CD4-positive, alpha-beta T cell (primary cell): ENCODE measurements around the gene DNMT3A. TPM values are rescaled to one million over a fixed set of nuclear protein-coding genes. Genes with fewer than 3 reads are reported as not detected.

Experiments used
- ATAC-seq: fragments of 200-7000 bp; cut with Tn5 transposase; one replicate; pipeline ENCODE4 v1.10.0; 2022; ENCODE audit warnings: mild to moderate bottlenecking; ENCODE audit not compliant: poor library complexity
- CTCF ChIA-PET: fragments of 350-600 bp; sonication (Branson Sonifier 250); formaldehyde crosslinking; loops from one replicate; lab custom pipeline; 2021; ENCODE audit warnings: antibody characterized with exemption, inconsistent platforms; lab: Charles Lee
- POLR2A ChIA-PET: fragments of 350-600 bp; sonication (Branson Sonifier 250); formaldehyde crosslinking; loops from one replicate; lab custom pipeline; 2021; ENCODE audit warnings: antibody characterized with exemption, inconsistent platforms; lab: Charles Lee
- DNase-seq, 14 experiments: peaks; one replicate each; pipeline ENCODE4 v3.0.0-alpha.2; 2013 to 2020; ENCODE audit warnings: mixed read lengths in 2 of 14
- H3K27ac ChIP-seq, 2 donors: one replicate each; pipeline versions ENCODE4 v1.5.1 to v1.7.0; 2013; ENCODE audit warnings: low read length in 2 of 2, low read depth in 1 of 2, mild to moderate bottlenecking in 1 of 2
- H3K27me3 ChIP-seq, 2 experiments: 1 replicate in 1 of 2; 2 replicates in 1 of 2; pipeline versions ENCODE4 v1.6.1 to v1.7.0; 2013; ENCODE audit warnings: low read length in 2 of 2, control low read depth in 1 of 2, mild to moderate bottlenecking in 1 of 2, moderate library complexity in 1 of 2; ENCODE audit not compliant: insufficient read depth in 2 of 2, control insufficient read depth in 1 of 2
- H3K36me3 ChIP-seq: one replicate; pipeline ENCODE4 v1.6.1; 2013; ENCODE audit warnings: low read length, control low read depth; ENCODE audit not compliant: insufficient read depth
- H3K4me1 ChIP-seq: one replicate; pipeline ENCODE4 v1.6.1; 2013; ENCODE audit warnings: low read length, control low read depth; ENCODE audit not compliant: insufficient read depth
- H3K4me3 ChIP-seq: one replicate; pipeline ENCODE4 v1.5.1; 2013; ENCODE audit warnings: mild to moderate bottlenecking, low read length, moderate library complexity
- H3K9me3 ChIP-seq, 2 experiments: 1 replicate in 1 of 2; 2 replicates in 1 of 2; pipeline versions ENCODE4 v1.6.1 to v1.7.0; 2013; ENCODE audit warnings: low read length in 2 of 2, mild to moderate bottlenecking in 2 of 2, control low read depth in 1 of 2, moderate library complexity in 1 of 2; ENCODE audit not compliant: control insufficient read depth in 1 of 2, insufficient read depth in 1 of 2
- H3K27ac Mint-ChIP-seq: one replicate; pipeline ENCODE4 v1.8.0; 2020; ENCODE audit warnings: mixed read lengths
- H3K27me3 Mint-ChIP-seq: one replicate; pipeline ENCODE4 v1.8.0; 2021; ENCODE audit warnings: mixed read lengths
- H3K36me3 Mint-ChIP-seq: one replicate; pipeline ENCODE4 v1.8.0; 2021; ENCODE audit warnings: low read depth, mixed read lengths
- H3K4me1 Mint-ChIP-seq: one replicate; pipeline ENCODE4 v1.8.0; 2021; ENCODE audit warnings: low read depth, mixed read lengths
- H3K4me3 Mint-ChIP-seq: one replicate; pipeline ENCODE4 v1.8.0; 2020; ENCODE audit warnings: mild to moderate bottlenecking, mixed read lengths
- H3K9me3 Mint-ChIP-seq: one replicate; pipeline ENCODE4 v1.8.0; 2020; ENCODE audit warnings: mixed read lengths
- CTCF ChIP-seq: fragments of 200-600 bp; IDR thresholded peaks from one replicate; pipeline ENCODE4 v1.8.0; 2022; ENCODE audit warnings: antibody characterized with exemption, mild to moderate bottlenecking
- intact Hi-C, 2 experiments: fragments of 100-400 bp; cut with DNase I in 1 of 2; cut with micrococcal nuclease in 1 of 2; formaldehyde crosslinking; loops; one replicate each; pipeline versions ENCODE4 v1.15.1 to v1.9.0; 2023 to 2025; cut with DNase I, micrococcal nuclease
- total RNA-seq, 174 experiments: library from RNA in 2 of 174; stranded (reverse) in 2 of 174; gene quantifications; one replicate each; pipeline ENCODE4 v1.2.3 and lab custom pipeline; 2021 to 2026

The DNMT3A gene
- total RNA-seq, 2 experiments from 2014 or later, result 57.1 to 62.1 TPM

- no peaks in the 10 kb centered on the region for H3K9me3 Mint-ChIP-seq
- peaks cover 30% of the 10 kb centered on the region for H3K4me1 ChIP-seq
- no peak for ATAC-seq
- H3K4me1 Mint-ChIP-seq, result peaks cover 39% of the 10 kb centered on the region
- POLR2A ChIA-PET, result interaction anchor here (0.5 to 1.5 kb wide), 2 partner anchors 9 to 175 kb away, joined by 3 to 5 read pairs; no protein-coding TSS in a partner anchor
- no peak overlapping the region for H3K4me3 Mint-ChIP-seq
- no peaks in the 10 kb centered on the region for H3K9me3 ChIP-seq
- no peaks in the 10 kb centered on the region for H3K36me3 ChIP-seq
- no peak for TF ChIP-seq CTCF
- no peak overlapping the region for H3K4me3 ChIP-seq
- H3K36me3 Mint-ChIP-seq, result no peaks in the 10 kb centered on the region
- no peaks in the 10 kb centered on the region for H3K27me3 Mint-ChIP-seq
- CTCF ChIA-PET, result interaction anchor here (1.5 kb wide), 1 partner anchor 11 kb away, joined by 3 read pairs; no protein-coding TSS in a partner anchor
- no peak overlapping the region for H3K27ac Mint-ChIP-seq
- intact Hi-C loops, result no loop called here
- DNase-seq, result peak in 2 of 14 experiments; percentile 40 to 43
- H3K27me3 ChIP-seq, result no peaks in the 10 kb centered on the region
- H3K27ac ChIP-seq, result no peak overlapping the region
Observed at GRCh38 chr2:25207078-25207545, 134.6 kb downstream of the DNMT3A start.

- intact Hi-C loops, result no loop called here
- Mint-ChIP-seq H3K4me1 (peaks cover 28% of the 10 kb centered on the region), H3K9me3 (no peaks in the 10 kb centered on the region), H3K4me3 (no peak overlapping the region), H3K27me3 (no peaks in the 10 kb centered on the region), H3K27ac (no peak overlapping the region), H3K36me3 (no peaks in the 10 kb centered on the region)
- H3K27ac ChIP-seq, result no peak overlapping the region
- peaks cover 18% of the 10 kb centered on the region for H3K4me1 ChIP-seq
- ChIA-PET POLR2A (no interaction called here), CTCF (no interaction called here)
- TF ChIP-seq CTCF, result no peak
- H3K27me3 ChIP-seq, result no peaks in the 10 kb centered on the region
- no peaks in the 10 kb centered on the region for H3K36me3 ChIP-seq
- H3K9me3 ChIP-seq, result no peaks in the 10 kb centered on the region
- peak overlapping the region; percentile 12 for H3K4me3 ChIP-seq
- peak in 5 of 14 experiments; percentile 12 to 39 (median 21) for DNase-seq
- ATAC-seq, result peak; percentile 46
Observed at GRCh38 chr2:25204190-25204838, 137.4 kb downstream of the DNMT3A start.

- Mint-ChIP-seq H3K27ac (peak overlapping the region; percentile 24), H3K27me3 (no peaks in the 10 kb centered on the region), H3K4me3 (no peak overlapping the region), H3K9me3 (no peaks in the 10 kb centered on the region), H3K4me1 (peaks cover 15% of the 10 kb centered on the region), H3K36me3 (no peaks in the 10 kb centered on the region)
- DNase-seq (no peak), ATAC-seq (no peak)
- Histone ChIP-seq H3K27me3 (no peaks in the 10 kb centered on the region), H3K4me1 (peaks cover 17% of the 10 kb centered on the region), H3K9me3 (no peaks in the 10 kb centered on the region), H3K4me3 (no peak overlapping the region), H3K27ac (no peak overlapping the region), H3K36me3 (no peaks in the 10 kb centered on the region)
- CTCF ChIA-PET, result no interaction called here
- POLR2A ChIA-PET, result no interaction called here
- intact Hi-C loops, result no loop called here
- no peak for TF ChIP-seq CTCF
Observed at GRCh38 chr2:25202275-25202674, 139.4 kb downstream of the DNMT3A start.
